NCI-H748 treated with DMSO at 0.1 percent for 48 hours (cell line): ENCODE results near the gene GRM5.

Experiments used
- DNase-seq: peaks from one replicate; lab custom pipeline; 2025; lab: John Stamatoyannopoulos, UW

Gene GRM5

DNA sequence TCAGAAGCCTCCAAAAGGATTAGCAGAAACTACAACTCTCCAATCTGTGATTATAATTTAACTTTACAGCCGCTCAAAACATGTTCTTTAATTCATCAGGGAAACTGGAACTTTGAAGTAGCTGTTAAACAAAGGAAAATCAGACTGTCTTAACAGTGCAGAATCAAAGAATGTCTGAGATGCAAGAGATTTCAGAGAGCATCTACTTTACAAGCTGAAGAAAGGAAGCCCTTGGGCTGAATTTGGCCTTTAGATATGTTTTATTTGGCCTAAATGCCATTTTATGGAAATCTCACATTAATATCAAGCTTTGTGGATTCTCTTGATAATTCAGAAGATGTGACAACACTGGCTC is 446.7 kb downstream of the GRM5 start:
- no peak for DNase-seq

DNA sequence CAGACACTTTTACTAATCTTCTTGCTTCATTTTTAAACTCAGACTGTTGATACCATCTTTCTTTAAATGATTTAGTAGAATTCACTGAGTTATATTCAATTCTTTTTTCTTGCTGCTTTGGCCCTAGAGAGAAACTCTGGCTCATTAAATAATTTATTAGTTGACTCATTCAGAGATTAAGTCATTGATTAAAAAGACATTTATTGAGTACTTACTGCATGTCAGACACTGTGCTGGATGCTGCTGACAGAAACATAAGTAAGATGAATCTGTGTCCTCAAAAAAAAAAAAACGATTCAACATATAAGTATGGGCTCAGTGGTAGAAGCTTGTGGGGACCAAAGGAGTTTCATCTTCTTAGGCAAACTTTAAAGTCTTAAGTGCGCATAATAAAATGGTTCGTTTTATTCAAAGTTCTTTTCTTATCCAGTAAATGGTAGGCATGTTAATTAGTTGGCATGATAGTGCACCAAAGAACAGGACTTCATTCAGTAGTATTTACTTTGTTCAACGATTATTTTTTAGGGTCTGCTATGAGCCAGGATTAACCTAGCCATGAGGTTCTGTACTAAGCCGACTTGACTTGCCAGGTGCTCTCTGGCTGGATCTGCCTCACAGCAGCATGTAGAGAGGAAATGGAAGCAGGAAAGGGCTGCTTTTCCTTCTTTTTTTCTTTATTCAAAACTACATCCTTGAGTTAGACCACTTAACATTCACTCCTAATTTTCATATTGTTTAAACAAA is 447.3 kb downstream of the GRM5 start:
- DNase-seq, result no peak

DNA sequence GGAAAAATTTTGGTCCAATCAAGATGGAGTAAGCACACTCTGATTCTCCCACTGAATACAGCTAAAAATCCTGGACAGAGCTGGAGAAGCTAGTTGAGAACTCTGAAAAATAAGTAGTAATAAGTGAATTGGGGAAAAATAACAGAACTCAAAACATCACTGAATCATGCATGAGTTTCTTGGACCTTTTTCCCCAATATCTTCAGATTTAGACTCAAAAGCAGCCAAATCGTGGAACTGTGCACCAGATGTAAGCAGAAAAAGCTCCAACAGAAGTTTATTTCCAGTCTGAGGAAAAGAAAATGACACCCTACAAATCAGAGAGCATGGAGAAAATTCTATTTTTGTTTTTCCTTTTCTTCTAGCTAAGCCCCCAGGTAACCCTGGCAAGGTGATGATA is 448.6 kb downstream of the GRM5 start:
- DNase-seq, result no peak

DNA sequence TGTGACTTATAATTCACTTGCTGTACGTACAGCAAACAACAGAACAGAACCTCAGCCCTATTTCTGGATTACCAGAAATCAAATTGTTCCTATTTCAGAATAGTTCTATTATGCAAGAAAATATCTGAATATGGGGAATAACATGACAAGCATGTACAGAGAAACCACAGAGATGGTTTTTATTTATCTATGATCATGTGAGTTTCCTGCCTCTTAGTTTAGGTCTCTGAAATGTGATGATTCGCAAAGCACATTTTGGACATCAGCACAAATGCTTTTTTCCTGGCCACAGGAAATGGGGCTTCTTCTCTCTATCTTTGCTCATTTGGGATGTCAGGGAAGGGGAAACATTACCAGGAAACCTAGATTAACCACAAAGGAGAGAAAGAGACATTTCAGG is 461.5 kb downstream of the GRM5 start:
- DNase-seq, result no peak

DNA sequence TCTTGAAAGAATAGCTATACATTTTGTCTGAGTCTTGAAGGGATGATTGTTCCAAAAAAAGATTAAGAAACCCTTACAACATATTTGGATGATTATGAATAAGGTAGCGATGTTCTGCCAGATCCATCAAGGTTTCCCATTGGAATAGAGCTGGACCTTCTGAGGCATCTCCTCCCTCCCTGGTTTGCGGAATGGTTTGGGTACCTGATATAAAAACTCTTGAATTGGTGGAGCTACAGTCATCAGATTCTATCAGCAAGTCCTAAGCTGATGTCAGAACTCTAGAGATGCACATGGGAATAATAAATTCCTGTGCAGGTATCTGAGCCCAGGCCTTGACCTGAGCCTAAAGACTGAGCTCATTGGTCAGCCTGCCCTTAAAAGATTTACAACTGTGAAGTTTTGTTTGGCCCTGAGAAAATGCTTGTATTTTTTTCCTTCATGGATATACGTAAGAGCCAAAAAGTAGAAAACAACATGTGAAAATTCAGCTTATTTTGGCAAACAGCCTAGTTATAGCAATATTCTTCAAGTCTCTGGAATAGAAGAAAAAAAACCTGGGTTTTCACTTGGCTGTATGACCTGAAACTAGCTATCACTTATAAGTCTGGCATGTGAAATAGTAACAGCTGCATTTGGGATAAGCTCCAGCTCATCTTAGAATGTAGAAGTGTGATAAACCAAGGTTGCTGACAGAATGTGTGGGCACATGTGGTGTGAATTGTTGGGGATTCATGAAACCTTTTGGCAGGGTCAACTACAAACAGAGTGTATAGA is 462.5 kb downstream of the GRM5 start:
- no peak for DNase-seq

DNA sequence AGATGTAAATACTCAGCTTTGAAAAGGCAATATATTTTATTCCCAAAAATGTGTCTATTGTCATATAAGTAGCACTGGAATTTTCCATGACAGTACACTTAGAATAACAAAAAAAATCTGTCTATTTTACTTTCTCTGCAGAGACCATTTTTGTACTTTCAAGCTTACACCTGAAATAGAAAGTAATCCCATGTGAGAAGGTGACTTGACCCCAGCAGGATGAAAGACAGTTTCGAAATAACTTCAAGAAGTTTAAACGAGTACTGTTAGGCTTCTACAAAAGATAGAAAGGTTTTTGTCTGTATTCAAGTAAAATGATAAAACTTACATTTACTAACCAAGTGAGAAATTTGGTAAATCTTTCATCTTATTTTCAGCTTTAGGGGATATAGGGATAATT is 468.4 kb downstream of the GRM5 start:
- no peak for DNase-seq

DNA sequence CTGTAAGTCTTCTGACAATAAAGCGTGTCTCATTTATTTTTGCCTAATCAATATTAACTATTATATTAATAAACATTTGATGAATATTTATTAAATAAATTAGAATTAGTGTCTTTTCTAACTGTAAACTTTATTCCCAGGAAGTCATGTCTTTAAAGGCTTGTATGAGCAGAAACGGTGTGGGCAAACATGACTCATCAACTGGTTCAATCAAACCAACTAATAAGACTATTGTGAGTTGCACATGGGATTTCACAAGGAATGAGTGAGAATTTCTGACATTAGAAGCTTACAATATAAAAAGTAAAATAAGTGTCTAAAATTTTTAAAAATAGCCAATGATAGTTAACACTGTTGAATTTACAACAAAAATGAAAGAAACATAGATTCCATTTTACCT is 469.0 kb downstream of the GRM5 start:
- no peak for DNase-seq

DNA sequence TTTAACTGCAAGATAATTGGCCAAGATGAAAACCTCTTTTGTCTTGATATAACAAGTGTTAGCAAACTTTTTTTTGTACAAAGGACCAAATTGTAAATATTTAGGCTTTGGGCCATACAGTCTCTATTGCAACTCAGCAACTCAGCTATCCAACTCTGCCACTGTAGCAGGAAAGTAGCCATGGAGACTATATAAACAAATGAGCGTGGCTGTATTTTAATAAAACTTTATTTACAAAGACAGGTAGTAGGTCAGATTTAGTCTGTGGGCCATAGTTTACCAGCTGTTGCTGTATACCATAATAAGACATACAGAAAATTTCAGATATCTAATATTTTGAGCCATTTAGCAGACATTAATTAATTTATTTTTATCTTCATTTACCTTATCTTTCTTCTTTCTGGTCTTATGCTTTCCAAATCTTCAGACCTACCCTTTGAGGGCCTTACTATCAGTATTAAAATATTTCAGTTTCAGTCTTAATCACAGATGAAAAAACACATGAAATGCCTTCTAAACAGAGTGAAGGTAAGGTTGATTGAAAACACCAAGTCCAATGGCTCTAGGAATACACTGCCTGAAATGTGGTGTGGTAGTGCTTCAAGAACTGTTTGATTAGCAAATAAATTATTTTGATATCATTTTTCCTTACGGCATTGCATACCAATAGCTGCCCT is 471.4 kb downstream of the GRM5 start:
- DNase-seq, result no peak

DNA sequence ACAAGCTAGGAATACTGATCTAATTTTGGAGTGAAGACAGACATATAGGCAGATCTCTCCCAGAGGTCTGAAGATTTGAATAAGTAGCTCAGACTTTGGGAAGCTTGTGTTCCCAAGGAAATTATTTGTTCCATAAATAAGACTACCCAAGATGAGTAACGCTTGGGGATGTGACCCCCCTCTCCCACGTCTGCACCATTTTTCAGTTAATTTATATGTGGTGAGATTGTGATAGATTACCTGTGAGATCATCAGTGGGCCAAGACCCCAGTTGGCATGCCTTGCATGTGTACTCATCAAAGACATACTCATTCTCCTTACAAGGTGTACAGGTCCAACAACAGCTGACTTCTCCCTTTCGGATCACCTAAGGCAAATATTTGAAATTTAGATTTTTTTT is 475.4 kb downstream of the GRM5 start:
- no peak for DNase-seq

DNA sequence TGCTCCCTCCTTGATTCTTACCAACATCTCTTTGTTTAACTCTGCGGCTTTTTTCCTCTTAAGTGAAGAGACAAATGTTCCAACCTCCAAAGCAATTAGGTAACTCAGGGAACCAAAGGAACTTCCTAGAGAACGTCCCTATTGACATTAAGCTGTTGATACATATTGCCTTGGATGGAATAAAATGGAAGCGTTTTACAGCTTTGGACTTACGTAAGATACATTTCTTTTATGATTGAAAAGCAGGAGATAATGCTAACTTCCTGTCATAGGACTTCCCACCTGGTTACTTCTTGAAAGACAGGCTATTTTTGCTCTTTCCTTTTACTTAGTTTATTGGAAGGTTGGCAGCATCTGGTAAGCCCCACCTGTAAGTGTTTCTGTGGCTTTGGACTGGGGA is 482.5 kb downstream of the GRM5 start:
- DNase-seq, result no peak

DNA sequence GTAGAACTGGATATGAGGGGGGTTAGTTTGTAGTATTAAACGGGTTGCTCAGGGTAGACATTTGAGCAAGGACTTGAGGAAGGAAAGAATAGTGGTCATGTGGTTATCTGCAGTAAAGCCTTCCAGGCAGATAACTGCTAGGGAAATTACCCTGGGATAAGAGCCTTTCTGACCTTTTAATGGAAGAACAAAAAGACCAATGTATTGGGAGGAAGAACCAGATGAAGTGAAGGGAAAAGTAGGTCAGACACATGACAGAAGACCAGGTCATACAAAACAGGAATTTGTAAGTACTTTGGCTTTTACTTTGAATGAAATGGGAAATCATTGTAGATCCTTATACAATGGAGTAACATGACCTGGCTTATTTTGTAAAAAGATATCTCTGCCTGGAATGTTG is 486.3 kb downstream of the GRM5 start:
- DNase-seq, result no peak

DNA sequence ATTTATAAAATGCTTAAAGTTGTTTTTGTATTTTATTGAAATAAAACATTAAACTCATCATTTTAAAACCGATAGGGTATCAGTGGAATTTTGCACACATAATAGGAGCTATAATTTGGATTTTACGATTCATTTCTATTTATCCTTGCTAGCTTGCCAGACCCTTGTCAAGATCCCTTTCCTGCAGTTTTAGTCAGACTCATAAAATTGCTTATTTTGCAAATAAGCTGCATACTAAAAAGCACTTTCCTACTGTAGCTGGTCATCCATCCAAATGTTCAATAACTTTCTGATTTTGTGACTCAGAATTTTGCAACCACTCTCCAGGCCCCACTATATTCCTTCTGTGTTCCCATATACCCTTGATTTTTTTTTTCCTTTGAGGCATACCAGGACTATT is 489.0 kb downstream of the GRM5 start:
- DNase-seq, result no peak

DNA sequence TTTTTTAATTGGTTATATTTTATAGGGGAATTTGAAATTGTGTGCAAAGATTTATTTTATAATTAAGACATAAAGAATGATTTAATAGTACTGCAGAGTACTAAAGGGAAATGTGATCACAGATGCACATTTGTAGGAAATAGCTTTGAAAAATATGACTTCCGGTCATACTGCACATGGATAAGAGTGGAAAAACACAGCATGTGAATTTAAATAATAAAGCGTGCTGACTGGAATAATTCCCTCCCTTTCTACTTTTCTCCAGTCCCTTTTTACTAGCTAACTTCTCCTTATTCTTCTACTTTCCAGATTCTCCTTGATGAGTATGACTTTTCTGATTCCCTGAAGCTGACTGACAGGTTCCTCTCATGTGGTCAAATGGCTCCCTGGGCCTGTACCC is 489.9 kb downstream of the GRM5 start:
- no peak for DNase-seq

DNA sequence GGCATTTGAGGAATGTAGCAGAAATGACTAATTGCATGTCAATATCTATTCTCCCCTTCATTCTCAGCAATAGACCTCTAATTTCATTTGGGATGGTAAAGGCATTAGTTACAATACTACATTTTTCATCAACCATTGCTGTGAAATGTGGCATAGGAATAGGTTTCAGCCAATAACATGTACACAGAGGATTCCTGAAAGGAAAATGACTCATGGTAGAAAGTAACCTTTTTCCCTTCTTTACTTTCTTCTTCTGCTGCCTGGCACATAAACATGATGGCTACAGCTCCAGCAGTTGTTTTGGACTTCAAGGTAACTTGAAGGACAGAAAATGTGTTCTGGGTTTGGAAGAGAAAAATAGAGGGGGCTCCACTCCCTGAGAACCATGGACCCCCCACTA is 496.4 kb downstream of the GRM5 start:
- no peak for DNase-seq

DNA sequence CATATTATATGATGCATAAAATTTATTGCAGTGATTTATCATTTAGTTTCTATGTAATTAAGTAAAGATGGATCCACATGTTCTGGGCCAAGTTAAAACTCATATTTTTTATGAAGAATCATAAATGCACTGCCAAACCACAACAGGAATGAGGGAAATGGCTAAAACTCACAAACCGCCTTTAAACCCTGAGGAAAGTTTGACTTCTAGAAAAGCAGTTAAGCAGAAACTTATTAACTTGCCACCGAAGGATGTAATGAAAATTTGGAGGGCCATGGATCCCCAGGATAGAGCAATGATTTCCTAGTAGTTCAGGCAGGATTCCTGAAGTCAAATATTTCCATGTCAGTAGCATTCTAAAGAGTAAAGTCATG is 510.0 kb downstream of the GRM5 start:
- no peak for DNase-seq

DNA sequence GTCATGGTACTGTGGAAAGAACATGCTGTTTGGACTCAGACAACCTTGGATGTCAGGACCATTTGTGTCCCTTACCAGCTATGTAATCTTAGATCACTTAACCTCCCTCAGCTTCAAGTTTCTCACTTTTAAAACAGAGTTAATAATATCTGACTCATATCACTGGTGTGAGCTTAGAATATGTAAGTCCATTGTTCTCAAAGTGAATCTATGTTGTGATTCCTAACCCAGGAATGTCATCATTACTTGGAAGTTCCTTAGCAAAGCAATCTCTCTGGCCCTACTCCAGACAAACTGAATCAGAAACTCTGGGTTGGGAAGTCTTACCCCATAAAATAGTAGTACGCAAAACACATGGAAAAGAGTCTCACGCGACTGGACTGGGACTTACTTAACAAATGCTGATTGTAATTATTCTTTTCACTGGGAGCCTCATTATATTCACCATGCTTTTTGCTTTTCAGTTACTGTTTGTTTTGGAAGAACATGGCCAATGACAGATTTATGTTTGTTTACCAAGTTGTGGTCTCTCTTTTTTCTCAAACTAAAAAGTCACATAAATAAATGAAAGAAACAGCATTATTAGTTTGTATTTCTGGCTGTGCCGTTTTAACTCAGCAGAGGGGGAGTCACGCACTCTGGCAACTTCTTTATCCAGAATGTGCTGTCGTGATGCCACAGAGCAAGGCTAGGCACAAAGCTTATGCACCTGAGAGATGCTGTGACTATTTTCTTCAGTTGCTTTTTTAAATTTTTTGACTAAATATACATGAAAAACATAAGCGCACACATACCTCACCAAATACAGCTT is 510.6 kb downstream of the GRM5 start:
- DNase-seq, result no peak

DNA sequence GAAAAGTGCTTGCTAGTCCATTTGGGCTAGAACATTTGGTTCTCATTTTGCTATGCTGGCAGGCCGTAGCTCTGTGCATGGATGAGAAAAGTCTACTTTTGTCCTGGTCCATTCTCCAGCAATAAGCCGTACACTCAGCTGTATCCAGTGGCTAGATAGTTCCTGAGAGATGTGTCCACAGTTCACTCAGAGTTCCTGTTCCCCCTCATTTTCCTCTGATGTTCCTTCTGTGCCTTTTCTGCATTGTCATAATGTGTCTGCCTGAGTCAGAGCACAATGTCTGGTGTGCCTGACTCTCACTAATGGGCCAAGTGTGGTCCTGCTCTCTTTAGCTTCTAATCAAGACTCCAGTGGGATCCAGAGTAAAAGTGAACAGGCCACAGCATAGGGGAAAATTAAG is 512.6 kb downstream of the GRM5 start:
- DNase-seq, result no peak

DNA sequence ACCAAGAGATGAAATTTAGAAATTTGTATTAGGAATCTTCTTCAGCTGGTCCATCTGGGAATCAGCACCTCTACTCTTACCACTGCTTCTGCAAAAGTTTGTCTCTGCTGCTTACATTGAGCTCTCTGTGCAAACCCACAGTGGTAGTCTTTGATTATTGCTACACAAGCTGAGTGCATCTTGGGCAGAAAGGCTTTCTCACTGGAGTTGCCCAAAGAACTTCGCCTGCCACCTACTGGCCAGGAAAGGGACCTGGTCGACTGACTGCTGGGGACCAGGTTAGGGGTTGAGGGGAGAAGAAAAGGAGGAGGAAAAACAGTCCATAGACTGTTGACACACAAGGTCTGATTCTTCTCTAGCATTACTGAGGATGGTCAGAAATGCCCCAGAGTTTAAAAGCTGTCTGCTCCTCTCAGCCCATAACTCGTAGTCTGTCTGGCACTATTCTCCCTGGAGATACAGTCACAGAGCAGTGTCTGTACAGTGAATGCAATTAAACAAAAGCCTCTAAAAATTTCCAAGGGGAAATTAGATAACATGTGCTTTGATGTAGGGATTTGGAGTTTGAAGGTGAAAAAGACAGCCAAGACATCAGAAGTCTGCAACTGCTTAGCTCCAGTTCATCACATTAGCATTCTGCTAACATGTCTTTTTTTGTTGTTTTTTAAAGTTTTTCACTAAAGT is 513.3 kb downstream of the GRM5 start:
- no peak for DNase-seq

DNA sequence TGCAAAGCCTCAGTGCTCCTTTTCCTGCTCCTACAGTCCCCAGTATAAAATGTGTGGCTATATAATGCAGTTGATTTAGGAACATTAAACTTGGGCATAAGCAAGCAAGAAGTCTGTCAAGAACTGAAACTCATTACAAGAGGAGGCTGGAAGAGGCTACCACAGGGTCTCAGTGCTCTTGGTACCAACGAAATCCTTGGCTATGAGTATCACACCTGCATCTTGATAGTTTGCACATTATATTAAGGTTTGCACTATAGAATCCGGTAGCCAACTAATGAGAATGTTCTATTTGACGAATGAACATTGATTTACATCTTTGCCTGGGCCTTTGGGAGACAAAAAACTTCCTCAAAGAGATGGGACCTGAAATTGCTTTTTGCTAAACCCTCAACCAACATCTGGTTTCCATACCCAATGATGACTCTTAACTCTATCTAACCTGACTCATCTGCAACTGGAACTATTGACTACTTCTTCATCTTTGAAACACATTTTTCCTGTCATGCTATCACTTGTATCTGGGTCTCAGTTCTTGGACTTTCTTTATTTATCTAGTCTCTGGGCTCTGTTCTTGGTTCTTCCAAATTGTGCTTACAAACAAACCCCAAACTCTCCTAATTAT is 521.0 kb downstream of the GRM5 start:
- DNase-seq, result no peak

DNA sequence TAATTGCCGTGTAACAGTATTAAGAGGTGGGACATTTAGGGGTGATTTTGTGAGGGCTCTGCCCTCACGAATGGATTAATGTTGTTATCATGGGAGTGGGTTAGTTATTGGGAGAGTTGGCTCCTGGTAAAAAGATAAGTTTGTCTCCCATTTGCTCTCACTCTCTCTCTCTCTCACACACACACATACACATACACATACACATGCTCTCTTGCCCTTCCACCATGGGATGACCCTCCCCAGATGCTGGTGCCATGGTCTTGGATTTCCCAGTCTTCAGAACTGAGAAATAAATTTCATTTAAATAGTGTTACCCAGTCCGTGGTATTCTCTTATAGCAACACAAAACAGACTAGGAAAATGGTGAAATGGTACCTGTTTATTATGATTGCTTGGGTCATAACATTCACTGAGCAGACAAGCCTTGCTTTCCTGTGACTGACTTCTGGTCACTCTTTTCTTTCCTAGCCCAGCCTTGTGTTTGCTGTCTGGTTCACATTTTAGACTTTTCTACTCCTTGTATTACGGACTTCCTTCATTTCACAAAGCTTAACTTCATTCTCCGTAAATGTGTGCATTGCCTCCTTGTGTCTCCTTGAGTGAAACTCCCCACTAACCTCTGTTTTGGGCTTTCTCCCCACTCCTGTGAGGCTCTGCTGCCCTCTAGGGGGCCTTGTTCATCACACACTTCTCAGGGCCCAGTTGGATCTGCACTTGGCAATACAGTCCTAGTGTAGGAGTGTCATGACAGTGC is 521.7 kb downstream of the GRM5 start:
- no peak for DNase-seq

DNA sequence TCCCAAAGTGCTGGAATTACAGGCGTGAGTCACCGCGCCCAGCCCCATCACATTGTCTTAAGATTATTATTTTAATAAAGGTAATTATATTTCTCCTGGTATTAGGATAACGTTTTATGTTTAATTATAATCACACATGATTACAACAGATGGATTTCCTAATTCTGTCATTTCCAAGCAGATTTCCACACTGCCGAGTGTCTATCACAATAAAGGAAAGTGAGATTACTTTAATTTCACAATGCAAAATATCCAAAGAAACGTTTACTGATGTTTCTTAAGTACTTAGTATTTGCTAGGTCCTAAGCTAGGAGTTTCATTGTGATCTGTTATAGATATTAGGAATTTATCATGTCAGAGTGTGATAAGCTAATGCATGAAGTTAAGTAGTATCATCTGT is 524.8 kb downstream of the GRM5 start:
- DNase-seq, result no peak
